ENCODE data around the gene SYNJ1. TPM values are rescaled to one million over a fixed set of nuclear protein-coding genes. Genes with fewer than 3 reads are reported as not detected.

SYNJ1 gene
- total RNA-seq, 2 experiments from 2014 or later: 16.1 to 21.1 TPM

DNA sequence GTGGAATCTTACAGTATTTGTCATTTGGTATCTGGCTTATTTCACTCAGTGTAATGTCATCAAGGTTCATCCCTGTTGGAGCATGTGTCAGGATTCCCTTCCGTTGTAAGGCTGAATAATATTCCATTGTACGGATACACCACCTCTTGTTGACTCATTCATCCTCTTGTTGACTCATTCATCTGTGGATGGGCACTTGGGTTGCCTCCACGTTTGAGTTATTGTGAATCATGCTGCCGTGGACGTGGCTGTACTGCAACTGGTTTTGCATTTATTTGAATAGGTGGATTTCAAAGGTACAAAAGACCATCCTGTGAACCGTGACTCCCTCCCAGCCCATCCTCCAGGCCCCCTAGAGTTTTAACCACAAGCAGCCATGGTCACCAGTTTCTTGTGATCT lies 130.6 kb downstream of the SYNJ1 start:
- CTCF ChIA-PET: interaction anchor here (0.7 kb wide), 2 partner anchors 338 to 1215 kb away, joined by 3 to 5 read pairs; no protein-coding TSS in a partner anchor
- Mint-ChIP-seq H3K27ac (peak overlapping the region; percentile 50), H3K9me3 (no peaks in the 10 kb centered on the region), H3K4me3 (no peak overlapping the region), H3K36me3 (ENCODE audit: low read depth) (peaks cover 1% of the 10 kb centered on the region), H3K4me1 (peaks cover 12% of the 10 kb centered on the region), H3K27me3 (no peaks in the 10 kb centered on the region)
- DNase-seq: no peak
- POLR2A ChIA-PET: no interaction called here

GRCh38 chr21:32595431-32595830 lies 132.4 kb downstream of the SYNJ1 start:
- peaks cover 12% of the 10 kb centered on the region for H3K4me1 Mint-ChIP-seq
- no peak for DNase-seq
- CTCF ChIA-PET: no interaction called here
- no peak overlapping the region for H3K27ac Mint-ChIP-seq
- H3K4me3 Mint-ChIP-seq: no peak overlapping the region
- H3K9me3 Mint-ChIP-seq: no peaks in the 10 kb centered on the region
- no peaks in the 10 kb centered on the region for H3K27me3 Mint-ChIP-seq
- H3K36me3 Mint-ChIP-seq (ENCODE audit: low read depth): no peaks in the 10 kb centered on the region
- POLR2A ChIA-PET: no interaction called here

- ChIA-PET CTCF (no interaction called here), POLR2A (no interaction called here)
- Mint-ChIP-seq H3K4me1 (peaks cover 10% of the 10 kb centered on the region), H3K27ac (no peak overlapping the region), H3K36me3 (ENCODE audit: low read depth) (no peaks in the 10 kb centered on the region), H3K27me3 (no peaks in the 10 kb centered on the region), H3K9me3 (no peaks in the 10 kb centered on the region), H3K4me3 (no peak overlapping the region)
- no peak for DNase-seq
These were observed 134.1 kb downstream of the SYNJ1 start for GRCh38 chr21:32593690-32594089.

DNA sequence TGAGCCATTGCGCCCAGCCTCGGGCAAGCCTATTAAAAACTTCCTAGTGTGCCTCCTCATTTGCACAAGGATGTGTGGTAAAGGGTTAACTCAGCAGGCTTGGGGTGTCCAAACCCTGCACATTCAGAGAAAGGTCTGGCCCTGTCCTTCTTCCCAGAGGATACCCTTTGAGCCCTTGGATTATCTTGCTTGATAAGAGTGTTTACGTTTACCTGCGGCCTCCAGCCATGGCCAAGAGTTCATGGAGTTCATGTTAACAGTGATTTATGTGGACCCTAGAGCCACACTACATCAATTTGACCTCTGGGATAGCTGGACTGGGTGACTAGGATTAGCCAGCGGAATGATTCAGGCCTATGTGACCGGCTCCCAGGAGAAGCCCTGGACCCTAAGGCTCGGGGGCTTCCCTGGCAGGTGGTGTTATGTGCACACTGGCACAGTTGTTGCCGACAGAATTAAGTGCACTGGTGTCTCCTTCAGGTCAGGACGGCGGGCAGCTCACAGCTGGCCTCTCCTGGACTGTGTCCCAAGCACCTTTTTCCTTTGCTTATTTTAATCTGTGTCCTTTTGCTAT lies 134.8 kb downstream of the SYNJ1 start:
- H3K27ac Mint-ChIP-seq: no peak overlapping the region
- H3K4me3 Mint-ChIP-seq: no peak overlapping the region
- ChIA-PET POLR2A (no interaction called here), CTCF (no interaction called here)
- DNase-seq: no peak
- H3K36me3 Mint-ChIP-seq (ENCODE audit: low read depth): no peaks in the 10 kb centered on the region
- H3K4me1 Mint-ChIP-seq: peaks cover 10% of the 10 kb centered on the region
- H3K27me3 Mint-ChIP-seq: no peaks in the 10 kb centered on the region
- H3K9me3 Mint-ChIP-seq: no peaks in the 10 kb centered on the region

- H3K4me3 Mint-ChIP-seq: no peak overlapping the region
- no peak overlapping the region for H3K27ac Mint-ChIP-seq
- ChIA-PET POLR2A (no interaction called here), CTCF (interaction anchor here (0.6 kb wide), 1 partner anchor 501 kb away, joined by 3 read pairs; no protein-coding TSS in a partner anchor)
- DNase-seq: no peak
- no peaks in the 10 kb centered on the region for H3K36me3 Mint-ChIP-seq (ENCODE audit: low read depth)
- H3K9me3 Mint-ChIP-seq: no peaks in the 10 kb centered on the region
- no peaks in the 10 kb centered on the region for H3K4me1 Mint-ChIP-seq
- no peaks in the 10 kb centered on the region for H3K27me3 Mint-ChIP-seq
These were observed 137.7 kb downstream of the SYNJ1 start for GRCh38 chr21:32590130-32590529.

DNA sequence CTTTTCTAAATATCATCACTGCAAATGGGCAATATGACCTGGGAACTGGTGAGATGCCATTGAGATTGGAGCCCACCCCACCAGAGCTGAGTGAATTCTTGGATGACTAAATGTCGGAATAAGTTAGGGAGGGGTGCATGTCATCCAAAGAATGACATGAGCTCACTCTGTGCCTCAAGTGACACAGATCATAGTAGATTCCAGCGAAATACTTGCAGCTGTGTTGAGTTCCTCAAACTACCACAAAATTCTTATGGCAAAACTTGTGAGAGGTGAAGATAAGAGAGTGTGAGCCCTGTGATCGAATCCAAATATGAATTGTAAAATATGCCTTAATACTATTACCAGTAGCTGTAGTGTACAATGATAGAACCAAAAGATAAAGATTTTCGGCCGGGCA lies 140.2 kb downstream of the SYNJ1 start:
- Mint-ChIP-seq H3K4me1 (peaks cover 3% of the 10 kb centered on the region), H3K27ac (no peak overlapping the region), H3K36me3 (ENCODE audit: low read depth) (no peaks in the 10 kb centered on the region), H3K9me3 (no peaks in the 10 kb centered on the region), H3K4me3 (no peak overlapping the region), H3K27me3 (no peaks in the 10 kb centered on the region)
- CTCF ChIA-PET: interaction anchor here (1.9 to 2.0 kb wide), 2 partner anchors 13 to 18 kb away, joined by 5 to 8 read pairs; no protein-coding TSS in a partner anchor
- no peak for DNase-seq
- POLR2A ChIA-PET: no interaction called here

- ChIA-PET CTCF (no interaction called here), POLR2A (no interaction called here)
- Mint-ChIP-seq H3K27me3 (no peaks in the 10 kb centered on the region), H3K36me3 (ENCODE audit: low read depth) (no peaks in the 10 kb centered on the region), H3K4me1 (peaks cover 3% of the 10 kb centered on the region), H3K9me3 (no peaks in the 10 kb centered on the region), H3K4me3 (no peak overlapping the region), H3K27ac (no peak overlapping the region)
- no peak for DNase-seq
These were observed 140.7 kb downstream of the SYNJ1 start for GRCh38 chr21:32587120-32587519.

- DNase-seq: no peak
- H3K4me1 Mint-ChIP-seq: peaks cover 3% of the 10 kb centered on the region
- ChIA-PET CTCF (no interaction called here), POLR2A (no interaction called here)
- H3K4me3 Mint-ChIP-seq: no peak overlapping the region
- H3K9me3 Mint-ChIP-seq: no peaks in the 10 kb centered on the region
- no peak overlapping the region for H3K27ac Mint-ChIP-seq
- H3K36me3 Mint-ChIP-seq (ENCODE audit: low read depth): no peaks in the 10 kb centered on the region
- no peaks in the 10 kb centered on the region for H3K27me3 Mint-ChIP-seq
These were observed 141.8 kb downstream of the SYNJ1 start for GRCh38 chr21:32585970-32586369.

- CTCF ChIA-PET: interaction anchor here (1.1 to 1.5 kb wide), 2 partner anchors 16 to 74 kb away, joined by 3 to 4 read pairs; no protein-coding TSS in a partner anchor
- no peak for DNase-seq
- no peak within 1 kb of the TSS for H3K4me3 Mint-ChIP-seq
- POLR2A ChIA-PET: no interaction called here
- no peaks in the 10 kb centered on the region for H3K36me3 Mint-ChIP-seq (ENCODE audit: low read depth)
- H3K4me1 Mint-ChIP-seq: peaks cover 3% of the 10 kb centered on the region
- H3K27ac Mint-ChIP-seq: no peak within 1 kb of the TSS
- H3K27me3 Mint-ChIP-seq: no peaks in the 10 kb centered on the region
- no peaks in the 10 kb centered on the region for H3K9me3 Mint-ChIP-seq
These were observed 142.6 kb downstream of the SYNJ1 start, which contains the start of gene TCP10L for GRCh38 chr21:32585042-32585710. TCP10L (minus strand) TSS chr21:32585523; CDS start chr21:32584304, 1,219 bp downstream.

GRCh38 chr21:32584472-32584871 lies 143.3 kb downstream of the SYNJ1 start:
- Mint-ChIP-seq H3K36me3 (ENCODE audit: low read depth) (no peaks in the 10 kb centered on the region), H3K4me1 (peaks cover 3% of the 10 kb centered on the region), H3K9me3 (no peaks in the 10 kb centered on the region), H3K4me3 (no peak overlapping the region), H3K27ac (no peak overlapping the region), H3K27me3 (no peaks in the 10 kb centered on the region)
- DNase-seq: no peak
- ChIA-PET POLR2A (no interaction called here), CTCF (interaction anchor here (1.1 to 1.5 kb wide), 2 partner anchors 17 to 74 kb away, joined by 3 to 4 read pairs; no protein-coding TSS in a partner anchor)

DNA sequence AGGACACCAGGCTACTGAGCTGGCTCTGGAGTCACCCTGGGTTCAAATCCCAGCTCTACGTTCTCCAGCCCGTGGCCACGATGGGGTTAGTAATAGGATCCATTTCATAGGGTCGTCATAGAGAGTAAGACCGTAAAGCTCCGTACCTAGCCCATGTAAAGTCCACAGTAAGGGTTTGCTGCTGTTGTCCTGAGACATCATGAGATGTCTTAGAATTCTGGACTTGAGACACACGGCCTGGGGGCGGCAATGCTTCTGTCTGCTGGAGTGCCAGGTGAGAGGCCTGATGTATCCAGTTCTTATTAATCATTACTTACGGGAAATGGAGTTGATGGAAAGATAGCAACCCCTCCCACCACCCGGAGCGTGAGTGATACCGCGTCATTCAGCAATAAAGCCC lies 146.1 kb downstream of the SYNJ1 start:
- Mint-ChIP-seq H3K27ac (no peak overlapping the region), H3K4me3 (no peak overlapping the region), H3K27me3 (no peaks in the 10 kb centered on the region), H3K36me3 (ENCODE audit: low read depth) (no peaks in the 10 kb centered on the region), H3K4me1 (peaks cover 3% of the 10 kb centered on the region), H3K9me3 (no peaks in the 10 kb centered on the region)
- ChIA-PET POLR2A (no interaction called here), CTCF (no interaction called here)
- no peak for DNase-seq

GRCh38 chr21:32580949-32581348 lies 146.9 kb downstream of the SYNJ1 start:
- H3K4me3 Mint-ChIP-seq: no peak overlapping the region
- no peaks in the 10 kb centered on the region for H3K9me3 Mint-ChIP-seq
- H3K27me3 Mint-ChIP-seq: no peaks in the 10 kb centered on the region
- POLR2A ChIA-PET: no interaction called here
- H3K36me3 Mint-ChIP-seq (ENCODE audit: low read depth): no peaks in the 10 kb centered on the region
- DNase-seq: no peak
- H3K4me1 Mint-ChIP-seq: peaks cover 3% of the 10 kb centered on the region
- no peak overlapping the region for H3K27ac Mint-ChIP-seq
- CTCF ChIA-PET: interaction anchor here (0.6 kb wide), 1 partner anchor 99 kb away, joined by 3 read pairs; no protein-coding TSS in a partner anchor
